IMR-90 (cell line): ENCODE data around the gene DCDC2B. TPM values are rescaled to one million over a fixed set of nuclear protein-coding genes. Genes with fewer than 3 reads are reported as not detected.

Experiments
- ATAC-seq: fragments of 200-7000 bp; cut with Tn5 transposase; 2 replicates; pipeline ENCODE4 v1.9.1; 2020; ENCODE audit warnings: low read depth, mild to moderate bottlenecking, moderate library complexity
- BruUV-seq: library from RNA; stranded (reverse); fragments of 400-500 nt; replicated peaks from 2 replicates; lab custom pipeline; 2021; lab: Mats Ljungman, UMichigan
- CTCF ChIA-PET: fragments of 300-600 bp; formaldehyde crosslinking; extraction: SDS; loops from one replicate; lab custom pipeline; 2021; ENCODE audit warnings: antibody characterized with exemption; lab: Yijun Ruan, JAX
- POLR2A ChIA-PET: fragments of 300-600 bp; sonication (Branson Sonifier 250); formaldehyde crosslinking; loops from one replicate; lab custom pipeline; 2022; ENCODE audit warnings: antibody characterized with exemption; ENCODE audit not compliant: unreplicated experiment; lab: Charles Lee
- DNase-seq: peaks from one replicate; pipeline ENCODE4 v3.0.0; 2013
- H2AFZ ChIP-seq: replicated peaks from 2 replicates; pipeline ENCODE3; 2013; ENCODE audit warnings: low read length, mild to moderate bottlenecking; ENCODE audit not compliant: poor library complexity
- H2AK5ac ChIP-seq: 2 replicates; pipeline ENCODE4 v1.6.1; 2013; ENCODE audit warnings: low read depth, low read length, inconsistent platforms
- H2AK9ac ChIP-seq: replicated peaks from 2 replicates; pipeline ENCODE3; 2013; ENCODE audit warnings: mild to moderate bottlenecking, low read depth, low read length, moderate library complexity; ENCODE audit not compliant: poor library complexity
- H2BK120ac ChIP-seq: 2 replicates; pipeline ENCODE4 v1.6.1; 2013; ENCODE audit warnings: low read depth, low read length, inconsistent platforms
- H2BK15ac ChIP-seq: 3 replicates; pipeline ENCODE4 v1.6.1; 2013; ENCODE audit warnings: low read depth, low read length, inconsistent platforms
- H2BK20ac ChIP-seq: 2 replicates; pipeline ENCODE4 v1.6.1; 2013; ENCODE audit warnings: low read depth, mild to moderate bottlenecking, inconsistent platforms, low read length, moderate library complexity
- H2BK5ac ChIP-seq: 2 replicates; pipeline ENCODE4 v1.6.1; 2013; ENCODE audit warnings: mild to moderate bottlenecking, low read depth, low read length, inconsistent platforms; ENCODE audit not compliant: poor library complexity, severe bottlenecking
- H3K14ac ChIP-seq: replicated peaks from 2 replicates; pipeline ENCODE4 v1.6.1; 2013; ENCODE audit warnings: low read depth, low read length, inconsistent platforms
- H3K18ac ChIP-seq: 2 replicates; pipeline ENCODE4 v1.6.1; 2013; ENCODE audit warnings: low read depth, low read length, control low read depth
- H3K23ac ChIP-seq: 2 replicates; pipeline ENCODE4 v1.6.1; 2013; ENCODE audit warnings: low read depth, low read length, inconsistent platforms
- H3K27ac ChIP-seq: 2 replicates; pipeline ENCODE4 v1.5.1; 2013; ENCODE audit warnings: mild to moderate bottlenecking, control low read depth, low read length; ENCODE audit not compliant: insufficient read depth
- H3K27me3 ChIP-seq: 2 replicates; pipeline ENCODE4 v1.6.1; 2013; ENCODE audit warnings: low read length; ENCODE audit not compliant: control insufficient read depth, insufficient read depth
- H3K36me3 ChIP-seq: 2 replicates; pipeline ENCODE4 v1.6.1; 2013; ENCODE audit warnings: low read length, mixed read lengths; ENCODE audit not compliant: control insufficient read depth, insufficient read depth
- H3K4ac ChIP-seq: 2 replicates; pipeline ENCODE4 v1.6.1; 2013; ENCODE audit warnings: low read depth, low read length, inconsistent platforms
- H3K4me1 ChIP-seq: 2 replicates; pipeline ENCODE4 v1.6.1; 2013; ENCODE audit warnings: low read length, mixed read lengths; ENCODE audit not compliant: control insufficient read depth, insufficient read depth
- H3K4me2 ChIP-seq: 2 replicates; pipeline ENCODE4 v1.6.1; 2013; ENCODE audit warnings: low read depth, mild to moderate bottlenecking, control low read depth, low read length, moderate library complexity
- H3K4me3 ChIP-seq: 2 replicates; pipeline ENCODE4 v1.5.1; 2013; ENCODE audit warnings: low read depth, mild to moderate bottlenecking, control low read depth, low read length, moderate library complexity; ENCODE audit not compliant: insufficient read depth
- H3K56ac ChIP-seq: 2 replicates; pipeline ENCODE4 v1.6.1; 2013; ENCODE audit warnings: low read length, inconsistent platforms; ENCODE audit not compliant: insufficient read depth; ENCODE audit errors: extremely low read depth
- H3K79me1 ChIP-seq, 2 experiments: 2 replicates each; pipeline ENCODE4 v1.6.1; 2013; ENCODE audit warnings: low read length in 2 of 2, inconsistent platforms in 1 of 2, low read depth in 1 of 2
- H3K9ac ChIP-seq: 2 replicates; pipeline ENCODE4 v1.6.1; 2013; ENCODE audit warnings: low read depth, low read length, control low read depth
- H3K9me1 ChIP-seq: 2 replicates; pipeline ENCODE4 v1.6.1; 2013; ENCODE audit warnings: low read length, inconsistent platforms; ENCODE audit not compliant: insufficient read depth
- H3K9me3 ChIP-seq: 2 replicates; pipeline ENCODE4 v1.6.1; 2013; ENCODE audit warnings: low read length; ENCODE audit not compliant: control insufficient read depth, insufficient read depth
- H4K20me1 ChIP-seq: 2 replicates; pipeline ENCODE4 v1.6.1; 2013; ENCODE audit warnings: low read length, inconsistent platforms; ENCODE audit not compliant: insufficient read depth
- H4K5ac ChIP-seq: 2 replicates; pipeline ENCODE4 v1.6.1; 2013; ENCODE audit warnings: mild to moderate bottlenecking, low read depth, low read length, control low read depth
- H4K8ac ChIP-seq, 2 experiments: 2 replicates each; pipeline ENCODE4 v1.6.1; 2013; ENCODE audit warnings: low read depth in 2 of 2, low read length in 2 of 2, control low read depth in 1 of 2, inconsistent platforms in 1 of 2
- H4K91ac ChIP-seq: 2 replicates; pipeline ENCODE4 v1.6.1; 2013; ENCODE audit warnings: low read depth, low read length, inconsistent platforms; ENCODE audit not compliant: insufficient read depth
- CEBPB ChIP-seq: IDR thresholded peaks from 2 replicates; pipeline ENCODE4 v1.6.1; 2012; ENCODE audit warnings: low read depth, low read length, improper control_type of control experiment
- CHD1 ChIP-seq: IDR thresholded peaks from 2 replicates; pipeline ENCODE4 v1.6.1; 2012; ENCODE audit warnings: low read depth, low read length, improper control_type of control experiment
- CTCF ChIP-seq: conservative IDR thresholded peaks from 2 replicates; pipeline ENCODE4 v1.5.1; 2012; ENCODE audit warnings: mild to moderate bottlenecking, low read depth, low read length, improper control_type of control experiment
- ELK1 ChIP-seq: fragments of 150-350 bp; IDR thresholded peaks from 2 replicates; pipeline ENCODE4 v1.6.1; 2016; ENCODE audit warnings: low read depth, mild to moderate bottlenecking, low read length, moderate library complexity, borderline replicate concordance
- FOS ChIP-seq: fragments of 150-350 bp; IDR thresholded peaks from 2 replicates; pipeline ENCODE4 v1.6.1; 2016; ENCODE audit warnings: low read depth, low read length
- MAFK ChIP-seq: IDR thresholded peaks from 2 replicates; pipeline ENCODE4 v1.6.1; 2012; ENCODE audit warnings: low read depth, low read length, improper control_type of control experiment
- MXI1 ChIP-seq: IDR thresholded peaks from 2 replicates; pipeline ENCODE4 v1.6.1; 2012; ENCODE audit warnings: low read depth, mild to moderate bottlenecking, low read length, moderate library complexity, borderline replicate concordance
- NFE2L2 ChIP-seq: fragments of 150-350 bp; IDR thresholded peaks from 2 replicates; pipeline ENCODE4 v1.6.1; 2016; ENCODE audit warnings: low read depth, mild to moderate bottlenecking, low read length
- POLR2A ChIP-seq: IDR thresholded peaks from 2 replicates; pipeline ENCODE4 v1.6.1; 2012; ENCODE audit warnings: mild to moderate bottlenecking, low read depth, low read length
- RAD21 ChIP-seq: IDR thresholded peaks from 2 replicates; pipeline ENCODE4 v1.6.1; 2012; ENCODE audit warnings: low read length, improper control_type of control experiment
- RCOR1 ChIP-seq: IDR thresholded peaks from 2 replicates; pipeline ENCODE4 v1.6.1; 2012; ENCODE audit warnings: mild to moderate bottlenecking, low read length, improper control_type of control experiment; ENCODE audit not compliant: insufficient replicate concordance
- RFX5 ChIP-seq: IDR thresholded peaks from 2 replicates; pipeline ENCODE4 v1.8.0; 2012; ENCODE audit warnings: low read depth, mild to moderate bottlenecking, low read length, moderate library complexity
- SMC3 ChIP-seq: fragments of 150-350 bp; IDR thresholded peaks from 2 replicates; pipeline ENCODE4 v1.6.1; 2016; ENCODE audit warnings: low read depth, mild to moderate bottlenecking, antibody characterized with exemption, low read length, moderate library complexity
- USF2 ChIP-seq: fragments of 150-350 bp; IDR thresholded peaks from 2 replicates; pipeline ENCODE4 v1.6.1; 2017; ENCODE audit warnings: mild to moderate bottlenecking, antibody characterized with exemption, low read length, low read depth
- WGBS, 2 experiments: methylation state at CpG; one replicate each; pipeline versions ENCODE4 v1.1.5 to v1.1.7; 2013; ENCODE audit warnings: missing lambda C conversion rate in 2 of 2; ENCODE audit not compliant: insufficient read length in 1 of 2; ENCODE audit errors: extremely low coverage in 2 of 2; 5-methylcytosine and 5-hydroxymethylcytosine counted together
- dilution Hi-C: fragments of 300-500 bp; cut with HindIII; formaldehyde crosslinking; loops from one replicate; pipeline ENCODE4 v1.14.3; 2018; ENCODE audit warnings: low sequenced_read_pairs; ENCODE audit not compliant: unreplicated experiment
- in situ Hi-C: fragments of 300-500 bp; cut with MboI; formaldehyde crosslinking; loops from 3 replicates; pipeline ENCODE4 v1.14.3; 2019; ENCODE audit warnings: low sequenced_read_pairs, inconsistent platforms, mixed read lengths
- intact Hi-C: fragments of 100-400 bp; cut with micrococcal nuclease; formaldehyde crosslinking; loops from 2 replicates; pipeline ENCODE4 v1.10.0; 2022
- polyA plus RNA-seq, 3 experiments: library from polyadenylated mRNA; depleted of rRNA; stranded (reverse); fragments of >200 nt; gene quantifications; 2 replicates each; pipeline ENCODE4 v1.2.3, GENCODE V29; 2012; ENCODE audit warnings: low replicate concordance in 1 of 3
- total RNA-seq: library from RNA; depleted of rRNA; stranded (reverse); fragments of >200 nt; gene quantifications from 2 replicates; pipeline ENCODE4 v1.2.3, GENCODE V29; 2012

Gene DCDC2B
- total and polyA plus RNA-seq, 2 of the 4 experiments (the other 2 are of a cell fraction): not detected

GRCh38 chr1:32198237-32199042 is 10.4 kb upstream of the DCDC2B start:
- H3K4me1 ChIP-seq: peaks cover 31% of the 10 kb centered on the region
- H3K9me3 ChIP-seq: no peaks in the 10 kb centered on the region
- H2AK5ac ChIP-seq: no peak overlapping the region
- in situ Hi-C loops (no loop called here), dilution Hi-C loops (no loop called here), intact Hi-C loops (no loop called here)
- DNase-seq (no peak), ATAC-seq (no peak)
- no peak overlapping the region for H4K8ac ChIP-seq
- H2BK120ac ChIP-seq: no peak overlapping the region
- no peak overlapping the region for H3K14ac ChIP-seq
- H3K4me3 ChIP-seq: no peak overlapping the region
- H3K36me3 ChIP-seq: peaks cover 47% of the 10 kb centered on the region
- ChIA-PET POLR2A (interaction anchor here (0.5 to 1.0 kb wide), 2 partner anchors 15 to 82 kb away, joined by 3 to 4 read pairs; no protein-coding TSS in a partner anchor), CTCF (interaction anchor here (0.9 kb wide), 1 partner anchor 184 kb away, joined by 3 read pairs; no protein-coding TSS in a partner anchor)
- H3K27me3 ChIP-seq: no peaks in the 10 kb centered on the region
- H2BK20ac ChIP-seq: no peak overlapping the region
- H3K9me1 ChIP-seq: peaks cover 16% of the 10 kb centered on the region; the same call in 1 of the 2 replicates
- no peak overlapping the region for H3K4ac ChIP-seq
- H3K18ac ChIP-seq: no peak overlapping the region
- H3K9ac ChIP-seq: no peak overlapping the region
- peaks cover 9 to 59% of the 10 kb centered on the region in 2 experiments; a peak in 3 of 4 replicates for H3K79me1 ChIP-seq
- no peak overlapping the region for H2BK15ac ChIP-seq
- 0 out of 2 replicates have a peak, but pooled peaks cover 11% of the 10 kb centered on the region for H4K20me1 ChIP-seq
- no TSS peak for BruUV-seq
- no peak overlapping the region for H4K91ac ChIP-seq
- H3K27ac ChIP-seq: no peak overlapping the region
- no peak overlapping the region for H2AFZ ChIP-seq
- no peak overlapping the region for H3K23ac ChIP-seq
- H3K56ac ChIP-seq: no peak overlapping the region
- H3K4me2 ChIP-seq: no peak overlapping the region
- no peak overlapping the region for H2AK9ac ChIP-seq
- no peak overlapping the region for H4K5ac ChIP-seq
- 57% methylated on average over 1 of the region's 3 CpGs; no CpG with 5 or more reads in 1 of the 2 experiments for WGBS, 2 experiments
- no peak overlapping the region for H2BK5ac ChIP-seq
- no peak for TF ChIP-seq ELK1
- TF ChIP-seq CHD1: no peak
- no peak for TF ChIP-seq MAFK
- TF ChIP-seq SMC3: no peak
- no peak for TF ChIP-seq NFE2L2
- no peak for TF ChIP-seq RCOR1
- TF ChIP-seq CEBPB: no peak
- TF ChIP-seq RFX5: no peak
- no peak for TF ChIP-seq RAD21
- no peak for TF ChIP-seq FOS
- no peak for TF ChIP-seq CTCF
- no peak for TF ChIP-seq MXI1
- TF ChIP-seq POLR2A: no peak
- no peak for TF ChIP-seq USF2
